Measurements from ENCODE around the gene B9D2.
A peak's percentile ranks its signal among the peaks of the same experiment; 100 is the strongest.
"Not testable (repeated sequence)": the region's sequence is repeated elsewhere in the genome, so short reads cannot be mapped to it uniquely, and the experiment has no call there.

The B9D2 gene

GRCh38 chr19:41354343-41354953 is 9.5 kb downstream of the B9D2 start:
- DNase-seq, result no peak

DNA sequence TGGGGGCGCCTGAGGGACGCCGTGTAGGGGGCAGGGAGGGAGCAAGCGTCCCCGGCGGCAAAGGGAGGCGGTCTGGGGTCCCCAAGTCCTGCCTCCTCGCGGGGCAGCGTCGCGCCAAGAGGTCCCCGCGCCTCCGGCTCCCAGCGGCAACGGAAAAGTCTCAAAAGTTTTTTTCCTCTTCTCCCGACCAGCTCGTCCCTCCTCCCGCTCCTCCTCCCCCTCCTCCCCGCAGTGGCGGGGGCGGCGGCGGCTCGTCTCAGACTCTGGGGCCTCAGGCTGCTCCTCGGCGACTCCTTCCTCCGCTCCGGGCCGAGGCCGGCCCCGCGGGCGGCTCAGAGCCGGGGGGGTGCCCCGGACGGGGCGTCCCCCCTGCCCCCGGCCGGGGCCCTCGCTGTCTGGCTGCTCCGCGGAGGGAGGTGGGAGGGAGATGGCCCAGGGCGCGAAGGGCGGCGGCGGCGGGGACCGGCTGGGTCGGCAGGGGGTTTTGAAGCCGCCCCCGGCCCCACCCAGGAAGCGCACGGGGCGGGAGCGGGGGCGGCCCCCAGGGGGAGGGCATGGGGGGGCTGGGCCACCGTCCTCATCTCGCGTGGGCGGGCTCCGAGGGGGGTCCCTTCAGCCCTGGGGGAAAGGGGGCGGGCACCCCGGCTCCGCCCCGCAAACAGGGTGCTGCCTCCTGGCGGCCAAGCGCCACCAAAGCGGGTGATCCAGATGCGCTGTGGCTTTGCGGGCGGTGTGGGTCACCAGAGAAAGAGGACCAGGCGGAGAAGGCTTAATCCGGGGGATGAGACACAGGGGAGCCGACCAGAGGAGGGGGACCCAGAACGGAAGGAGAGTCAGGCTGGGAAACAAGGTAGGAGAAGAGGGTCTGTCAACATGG is 10.2 kb downstream of the B9D2 start, which contains the start of gene TGFB1:
Gene TGFB1 (minus strand): TSS at position 457 of the 877 bp plus-strand sequence. CDS start 878 bp downstream, outside the sequence.
- DNase-seq, result peak; percentile 84

DNA sequence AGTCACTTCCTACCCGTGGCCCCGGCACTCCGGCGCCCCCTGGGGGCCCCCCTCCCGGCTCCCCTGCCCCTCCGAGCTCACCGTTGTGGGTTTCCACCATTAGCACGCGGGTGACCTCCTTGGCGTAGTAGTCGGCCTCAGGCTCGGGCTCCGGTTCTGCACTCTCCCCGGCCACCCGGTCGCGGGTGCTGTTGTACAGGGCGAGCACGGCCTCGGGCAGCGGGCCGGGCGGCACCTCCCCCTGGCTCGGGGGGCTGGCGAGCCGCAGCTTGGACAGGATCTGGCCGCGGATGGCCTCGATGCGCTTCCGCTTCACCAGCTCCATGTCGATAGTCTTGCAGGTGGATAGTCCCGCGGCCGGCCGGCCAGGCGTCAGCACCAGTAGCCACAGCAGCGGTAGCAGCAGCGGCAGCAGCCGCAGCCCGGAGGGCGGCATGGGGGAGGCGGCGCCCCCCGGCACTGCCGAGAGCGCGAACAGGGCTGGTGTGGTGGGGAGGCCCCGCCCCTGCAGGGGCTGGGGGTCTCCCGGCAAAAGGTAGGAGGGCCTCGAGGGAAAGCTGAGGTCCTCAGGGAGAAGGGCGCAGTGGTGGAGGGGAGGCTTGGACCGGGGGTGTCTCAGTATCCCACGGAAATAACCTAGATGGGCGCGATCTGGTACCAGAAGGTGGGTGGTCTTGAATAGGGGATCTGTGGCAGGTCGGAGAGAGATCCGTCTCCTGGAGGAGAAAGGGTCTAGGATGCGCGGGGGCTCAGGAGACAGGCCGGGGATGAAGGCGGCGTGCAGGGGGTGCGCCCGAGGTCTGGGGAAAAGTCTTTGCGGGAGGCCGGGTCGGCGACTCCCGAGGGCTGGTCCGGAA is 11.1 kb downstream of the B9D2 start:
- peak; percentile 76 for DNase-seq

GRCh38 chr19:41352279-41352608 is 11.7 kb downstream of the B9D2 start:
- DNase-seq, result no peak

GRCh38 chr19:41351339-41352245 is 12.4 kb downstream of the B9D2 start:
- peak; percentile 42 for DNase-seq

DNA sequence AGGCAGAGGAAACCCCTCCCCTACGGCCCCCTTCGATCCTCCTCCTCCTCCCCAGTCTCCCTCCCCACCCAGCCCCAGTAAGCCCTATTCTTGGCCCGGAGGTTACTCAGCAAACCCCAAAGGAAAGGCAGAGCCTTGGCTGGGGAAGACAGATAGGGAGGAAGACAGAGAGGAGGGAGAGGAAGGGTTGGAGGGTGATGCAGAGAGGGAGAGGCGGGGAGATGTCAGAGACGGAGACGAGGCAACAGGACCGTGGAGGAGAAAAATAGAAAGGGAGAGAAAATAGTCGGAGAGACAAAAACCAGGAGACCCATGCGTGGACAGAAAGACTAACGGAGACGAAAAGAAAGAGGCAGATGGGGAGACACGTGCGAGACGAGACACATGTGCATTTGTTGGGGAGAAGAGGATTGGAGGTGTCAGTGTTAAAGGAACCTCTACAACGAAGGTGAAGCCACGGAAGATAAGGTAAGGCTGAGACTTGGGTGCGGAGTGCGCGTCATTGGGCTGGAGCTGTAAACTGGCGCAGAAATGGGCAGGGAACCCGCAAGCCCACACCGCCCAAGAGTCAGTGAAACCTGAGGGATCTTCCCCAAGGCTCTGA is 13.1 kb downstream of the B9D2 start:
- peak; percentile 22 for DNase-seq

GRCh38 chr19:41346916-41347315 is 17.0 kb downstream of the B9D2 start:
- not testable (repeated sequence) for DNase-seq

DNA sequence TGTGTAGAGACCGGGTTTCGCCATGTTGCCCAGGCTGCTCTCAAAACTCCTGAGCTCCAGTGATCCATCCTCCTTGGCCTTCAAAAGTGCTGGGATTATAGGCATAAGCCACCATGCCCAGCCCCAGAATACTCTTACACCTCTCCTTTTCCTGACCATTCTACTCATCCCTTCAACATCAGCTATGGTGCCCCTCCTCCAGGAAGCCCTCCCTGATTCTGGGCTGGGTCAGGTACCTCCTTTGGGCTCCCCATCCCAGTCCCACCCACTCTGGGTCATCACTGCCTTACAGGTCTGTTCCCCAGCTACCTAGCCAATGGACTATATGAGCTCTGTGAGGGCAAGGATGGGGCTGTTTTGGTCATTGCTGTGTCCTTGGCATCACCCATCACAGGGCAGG is 19.8 kb downstream of the B9D2 start:
- DNase-seq, result no peak

- no peak for DNase-seq
Observed at GRCh38 chr19:41341669-41342490, 22.1 kb downstream of the B9D2 start.

DNA sequence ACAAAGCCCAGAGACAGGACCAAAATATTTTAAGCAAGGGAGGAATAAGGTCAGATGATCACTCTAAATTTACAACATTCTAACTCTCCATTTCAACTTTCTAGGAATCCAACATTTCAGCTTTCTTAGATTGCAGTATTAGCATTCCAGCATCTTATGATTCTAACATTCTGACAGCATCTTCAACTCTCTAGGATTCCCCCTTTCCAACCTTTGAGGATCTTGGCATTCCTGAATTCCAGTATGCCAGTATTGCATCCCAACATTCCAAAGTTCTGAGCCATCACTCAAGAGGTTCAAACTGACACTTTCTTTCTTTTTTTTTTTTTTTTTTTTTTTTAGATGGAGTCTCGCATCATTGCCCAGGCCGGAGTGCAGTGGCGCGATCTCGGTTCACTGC is 24.0 kb downstream of the B9D2 start:
- DNase-seq, result no peak

DNA sequence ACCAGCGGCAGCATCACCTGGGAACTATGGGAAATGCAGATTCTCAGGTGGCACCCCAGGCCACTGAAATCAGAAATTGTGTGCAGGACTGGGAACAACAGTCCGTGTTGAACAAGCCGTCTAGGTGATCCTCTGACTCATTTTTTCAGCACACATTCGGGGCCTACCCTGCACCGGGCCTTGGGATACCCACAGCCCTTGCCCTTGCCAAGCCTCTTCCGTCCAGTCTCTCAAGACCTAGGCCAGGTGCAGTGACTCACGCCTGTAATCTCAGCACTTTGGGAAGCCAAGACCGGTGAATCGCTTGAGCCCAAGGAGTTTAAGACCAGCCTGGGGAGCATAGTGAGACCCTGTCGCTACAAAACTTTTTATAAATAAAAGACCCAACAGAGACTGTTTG is 28.5 kb downstream of the B9D2 start:
- DNase-seq, result no peak

- no peak for DNase-seq
Observed at GRCh38 chr19:41334793-41335192, 29.2 kb downstream of the B9D2 start.

- no peak for DNase-seq
Observed at GRCh38 chr19:41332468-41332867, 31.5 kb downstream of the B9D2 start.

- no peak for DNase-seq
Observed at GRCh38 chr19:41332000-41332399, 31.9 kb downstream of the B9D2 start.

- peak; percentile 25 for DNase-seq
Observed at GRCh38 chr19:41330946-41331678, 32.8 kb downstream of the B9D2 start.

GRCh38 chr19:41330481-41330880 is 33.5 kb downstream of the B9D2 start:
- DNase-seq, result peak; percentile 16

DNA sequence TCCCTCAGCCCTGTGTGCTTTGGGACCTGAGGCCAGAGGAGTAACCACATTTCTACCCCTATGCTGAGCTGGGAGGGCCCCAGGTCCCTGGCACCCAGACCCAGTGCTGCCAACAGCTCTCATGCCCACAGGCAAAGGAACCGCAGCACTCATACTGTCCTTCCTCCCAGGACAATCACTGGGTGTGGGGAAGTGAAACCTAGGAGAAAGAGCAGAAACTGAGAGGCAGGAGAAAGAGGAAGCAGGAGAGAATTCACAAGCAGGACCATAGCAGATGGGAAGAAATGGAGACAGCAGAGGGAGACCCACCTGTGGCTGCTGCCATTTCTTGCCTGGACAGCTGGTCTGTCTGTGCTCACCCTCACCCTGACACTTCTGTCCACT is 35.1 kb downstream of the B9D2 start:
- DNase-seq, result no peak

GRCh38 chr19:41328157-41328841 is 35.6 kb downstream of the B9D2 start:
- DNase-seq, result peak; percentile 14

DNA sequence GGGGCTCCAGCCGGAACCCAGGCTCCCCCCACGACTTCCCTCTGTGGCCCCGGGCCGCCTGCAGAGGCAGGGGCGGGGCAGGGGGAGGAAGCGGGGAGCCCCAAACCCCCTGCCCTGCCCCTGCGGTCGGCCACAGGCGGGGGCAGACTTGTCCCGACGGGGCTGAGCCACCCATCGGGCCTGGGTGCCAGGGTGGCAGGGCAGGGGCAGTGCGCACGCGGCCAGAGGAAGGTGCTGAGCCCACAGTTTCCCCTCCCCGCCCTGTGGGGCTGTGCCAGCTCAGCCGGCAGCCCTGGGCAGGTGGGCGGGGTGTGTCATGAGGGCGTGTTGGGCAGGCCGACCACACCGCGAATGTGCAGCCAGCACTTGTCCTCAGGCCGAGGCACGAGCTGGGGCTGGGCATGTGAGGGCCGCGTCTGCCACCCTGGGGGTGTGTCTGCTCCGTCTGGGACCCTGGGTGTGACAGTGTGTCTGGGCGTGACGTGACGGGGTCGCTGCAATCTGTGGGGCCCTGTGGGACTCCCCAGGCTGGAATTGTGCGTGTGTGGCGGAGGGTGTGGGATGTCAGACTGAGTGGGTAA is 36.3 kb downstream of the B9D2 start:
- peak; percentile 14 for DNase-seq
